IMR-90 (cell line): ENCODE data around the gene KITLG. TPM values are rescaled to one million over a fixed set of nuclear protein-coding genes. Genes with fewer than 3 reads are reported as not detected.

ENCODE experiments used
- ATAC-seq: fragments of 200-7000 bp; cut with Tn5 transposase; 2 replicates; pipeline ENCODE4 v1.9.1; 2020; ENCODE audit warnings: low read depth, mild to moderate bottlenecking, moderate library complexity
- BruUV-seq: library from RNA; stranded (reverse); fragments of 400-500 nt; replicated peaks from 2 replicates; lab custom pipeline; 2021; lab: Mats Ljungman, UMichigan
- CTCF ChIA-PET: fragments of 300-600 bp; formaldehyde crosslinking; extraction: SDS; loops from one replicate; lab custom pipeline; 2021; ENCODE audit warnings: antibody characterized with exemption; lab: Yijun Ruan, JAX
- POLR2A ChIA-PET: fragments of 300-600 bp; sonication (Branson Sonifier 250); formaldehyde crosslinking; loops from one replicate; lab custom pipeline; 2022; ENCODE audit warnings: antibody characterized with exemption; ENCODE audit not compliant: unreplicated experiment; lab: Charles Lee
- DNase-seq: peaks from one replicate; pipeline ENCODE4 v3.0.0; 2013
- H2AFZ ChIP-seq: replicated peaks from 2 replicates; pipeline ENCODE3; 2013; ENCODE audit warnings: low read length, mild to moderate bottlenecking; ENCODE audit not compliant: poor library complexity
- H2AK5ac ChIP-seq: 2 replicates; pipeline ENCODE4 v1.6.1; 2013; ENCODE audit warnings: low read depth, low read length, inconsistent platforms
- H2AK9ac ChIP-seq: replicated peaks from 2 replicates; pipeline ENCODE3; 2013; ENCODE audit warnings: mild to moderate bottlenecking, low read depth, low read length, moderate library complexity; ENCODE audit not compliant: poor library complexity
- H2BK120ac ChIP-seq: 2 replicates; pipeline ENCODE4 v1.6.1; 2013; ENCODE audit warnings: low read depth, low read length, inconsistent platforms
- H2BK15ac ChIP-seq: 3 replicates; pipeline ENCODE4 v1.6.1; 2013; ENCODE audit warnings: low read depth, low read length, inconsistent platforms
- H2BK20ac ChIP-seq: 2 replicates; pipeline ENCODE4 v1.6.1; 2013; ENCODE audit warnings: low read depth, mild to moderate bottlenecking, inconsistent platforms, low read length, moderate library complexity
- H2BK5ac ChIP-seq: 2 replicates; pipeline ENCODE4 v1.6.1; 2013; ENCODE audit warnings: mild to moderate bottlenecking, low read depth, low read length, inconsistent platforms; ENCODE audit not compliant: poor library complexity, severe bottlenecking
- H3K14ac ChIP-seq: replicated peaks from 2 replicates; pipeline ENCODE4 v1.6.1; 2013; ENCODE audit warnings: low read depth, low read length, inconsistent platforms
- H3K18ac ChIP-seq: 2 replicates; pipeline ENCODE4 v1.6.1; 2013; ENCODE audit warnings: low read depth, low read length, control low read depth
- H3K23ac ChIP-seq: 2 replicates; pipeline ENCODE4 v1.6.1; 2013; ENCODE audit warnings: low read depth, low read length, inconsistent platforms
- H3K27ac ChIP-seq: 2 replicates; pipeline ENCODE4 v1.5.1; 2013; ENCODE audit warnings: mild to moderate bottlenecking, control low read depth, low read length; ENCODE audit not compliant: insufficient read depth
- H3K27me3 ChIP-seq: 2 replicates; pipeline ENCODE4 v1.6.1; 2013; ENCODE audit warnings: low read length; ENCODE audit not compliant: control insufficient read depth, insufficient read depth
- H3K36me3 ChIP-seq: 2 replicates; pipeline ENCODE4 v1.6.1; 2013; ENCODE audit warnings: low read length, mixed read lengths; ENCODE audit not compliant: control insufficient read depth, insufficient read depth
- H3K4ac ChIP-seq: 2 replicates; pipeline ENCODE4 v1.6.1; 2013; ENCODE audit warnings: low read depth, low read length, inconsistent platforms
- H3K4me1 ChIP-seq: 2 replicates; pipeline ENCODE4 v1.6.1; 2013; ENCODE audit warnings: low read length, mixed read lengths; ENCODE audit not compliant: control insufficient read depth, insufficient read depth
- H3K4me2 ChIP-seq: 2 replicates; pipeline ENCODE4 v1.6.1; 2013; ENCODE audit warnings: low read depth, mild to moderate bottlenecking, control low read depth, low read length, moderate library complexity
- H3K4me3 ChIP-seq: 2 replicates; pipeline ENCODE4 v1.5.1; 2013; ENCODE audit warnings: low read depth, mild to moderate bottlenecking, control low read depth, low read length, moderate library complexity; ENCODE audit not compliant: insufficient read depth
- H3K56ac ChIP-seq: 2 replicates; pipeline ENCODE4 v1.6.1; 2013; ENCODE audit warnings: low read length, inconsistent platforms; ENCODE audit not compliant: insufficient read depth; ENCODE audit errors: extremely low read depth
- H3K79me1 ChIP-seq, 2 experiments: 2 replicates each; pipeline ENCODE4 v1.6.1; 2013; ENCODE audit warnings: low read length in 2 of 2, inconsistent platforms in 1 of 2, low read depth in 1 of 2
- H3K9ac ChIP-seq: 2 replicates; pipeline ENCODE4 v1.6.1; 2013; ENCODE audit warnings: low read depth, low read length, control low read depth
- H3K9me1 ChIP-seq: 2 replicates; pipeline ENCODE4 v1.6.1; 2013; ENCODE audit warnings: low read length, inconsistent platforms; ENCODE audit not compliant: insufficient read depth
- H3K9me3 ChIP-seq: 2 replicates; pipeline ENCODE4 v1.6.1; 2013; ENCODE audit warnings: low read length; ENCODE audit not compliant: control insufficient read depth, insufficient read depth
- H4K20me1 ChIP-seq: 2 replicates; pipeline ENCODE4 v1.6.1; 2013; ENCODE audit warnings: low read length, inconsistent platforms; ENCODE audit not compliant: insufficient read depth
- H4K5ac ChIP-seq: 2 replicates; pipeline ENCODE4 v1.6.1; 2013; ENCODE audit warnings: mild to moderate bottlenecking, low read depth, low read length, control low read depth
- H4K8ac ChIP-seq, 2 experiments: 2 replicates each; pipeline ENCODE4 v1.6.1; 2013; ENCODE audit warnings: low read depth in 2 of 2, low read length in 2 of 2, control low read depth in 1 of 2, inconsistent platforms in 1 of 2
- H4K91ac ChIP-seq: 2 replicates; pipeline ENCODE4 v1.6.1; 2013; ENCODE audit warnings: low read depth, low read length, inconsistent platforms; ENCODE audit not compliant: insufficient read depth
- BHLHE40 ChIP-seq: fragments of 150-350 bp; IDR thresholded peaks from 2 replicates; pipeline ENCODE4 v1.6.1; 2016; ENCODE audit warnings: mild to moderate bottlenecking, low read depth, low read length
- CEBPB ChIP-seq: IDR thresholded peaks from 2 replicates; pipeline ENCODE4 v1.6.1; 2012; ENCODE audit warnings: low read depth, low read length, improper control_type of control experiment
- CHD1 ChIP-seq: IDR thresholded peaks from 2 replicates; pipeline ENCODE4 v1.6.1; 2012; ENCODE audit warnings: low read depth, low read length, improper control_type of control experiment
- CTCF ChIP-seq: conservative IDR thresholded peaks from 2 replicates; pipeline ENCODE4 v1.5.1; 2012; ENCODE audit warnings: mild to moderate bottlenecking, low read depth, low read length, improper control_type of control experiment
- ELK1 ChIP-seq: fragments of 150-350 bp; IDR thresholded peaks from 2 replicates; pipeline ENCODE4 v1.6.1; 2016; ENCODE audit warnings: low read depth, mild to moderate bottlenecking, low read length, moderate library complexity, borderline replicate concordance
- FOS ChIP-seq: fragments of 150-350 bp; IDR thresholded peaks from 2 replicates; pipeline ENCODE4 v1.6.1; 2016; ENCODE audit warnings: low read depth, low read length
- MAFK ChIP-seq: IDR thresholded peaks from 2 replicates; pipeline ENCODE4 v1.6.1; 2012; ENCODE audit warnings: low read depth, low read length, improper control_type of control experiment
- MAZ ChIP-seq: IDR thresholded peaks from 2 replicates; pipeline ENCODE4 v1.6.1; 2012; ENCODE audit warnings: low read depth, mild to moderate bottlenecking, low read length, improper control_type of control experiment, moderate library complexity, borderline replicate concordance
- NFE2L2 ChIP-seq: fragments of 150-350 bp; IDR thresholded peaks from 2 replicates; pipeline ENCODE4 v1.6.1; 2016; ENCODE audit warnings: low read depth, mild to moderate bottlenecking, low read length
- POLR2A ChIP-seq: IDR thresholded peaks from 2 replicates; pipeline ENCODE4 v1.6.1; 2012; ENCODE audit warnings: mild to moderate bottlenecking, low read depth, low read length
- RAD21 ChIP-seq: IDR thresholded peaks from 2 replicates; pipeline ENCODE4 v1.6.1; 2012; ENCODE audit warnings: low read length, improper control_type of control experiment
- RCOR1 ChIP-seq: IDR thresholded peaks from 2 replicates; pipeline ENCODE4 v1.6.1; 2012; ENCODE audit warnings: mild to moderate bottlenecking, low read length, improper control_type of control experiment; ENCODE audit not compliant: insufficient replicate concordance
- RFX5 ChIP-seq: IDR thresholded peaks from 2 replicates; pipeline ENCODE4 v1.8.0; 2012; ENCODE audit warnings: low read depth, mild to moderate bottlenecking, low read length, moderate library complexity
- SMC3 ChIP-seq: fragments of 150-350 bp; IDR thresholded peaks from 2 replicates; pipeline ENCODE4 v1.6.1; 2016; ENCODE audit warnings: low read depth, mild to moderate bottlenecking, antibody characterized with exemption, low read length, moderate library complexity
- USF2 ChIP-seq: fragments of 150-350 bp; IDR thresholded peaks from 2 replicates; pipeline ENCODE4 v1.6.1; 2017; ENCODE audit warnings: mild to moderate bottlenecking, antibody characterized with exemption, low read length, low read depth
- dilution Hi-C: fragments of 300-500 bp; cut with HindIII; formaldehyde crosslinking; loops from one replicate; pipeline ENCODE4 v1.14.3; 2018; ENCODE audit warnings: low sequenced_read_pairs; ENCODE audit not compliant: unreplicated experiment
- in situ Hi-C: fragments of 300-500 bp; cut with MboI; formaldehyde crosslinking; loops from 3 replicates; pipeline ENCODE4 v1.14.3; 2019; ENCODE audit warnings: low sequenced_read_pairs, inconsistent platforms, mixed read lengths
- intact Hi-C: fragments of 100-400 bp; cut with micrococcal nuclease; formaldehyde crosslinking; loops from 2 replicates; pipeline ENCODE4 v1.10.0; 2022
- polyA plus RNA-seq, 3 experiments: library from polyadenylated mRNA; depleted of rRNA; stranded (reverse); fragments of >200 nt; gene quantifications; 2 replicates each; pipeline ENCODE4 v1.2.3, GENCODE V29; 2012; ENCODE audit warnings: low replicate concordance in 1 of 3
- total RNA-seq: library from RNA; depleted of rRNA; stranded (reverse); fragments of >200 nt; gene quantifications from 2 replicates; pipeline ENCODE4 v1.2.3, GENCODE V29; 2012

KITLG gene
- total and polyA plus RNA-seq, 2 of the 4 experiments (the other 2 are of a cell fraction) = 14.5 to 87.5 TPM

GRCh38 chr12:88597365-88597764 is 17.1 kb upstream of the KITLG start:
- Histone ChIP-seq H3K9me3 (no peaks in the 10 kb centered on the region), H3K27ac (no peak overlapping the region), H3K9ac (no peak overlapping the region), H3K56ac (no peak overlapping the region), H3K27me3 (no peaks in the 10 kb centered on the region), H3K4me1 (no peaks in the 10 kb centered on the region), H3K4me3 (no peak overlapping the region), H3K23ac (no peak overlapping the region), H3K4me2 (no peak overlapping the region), H3K18ac (no peak overlapping the region), H3K14ac (no peak overlapping the region), H2BK20ac (no peak overlapping the region), H2BK5ac (no peak overlapping the region), H3K9me1 (no peaks in the 10 kb centered on the region), H2AK5ac (no peak overlapping the region), H3K79me1 (no peaks in the 10 kb centered on the region; a peak in 1 of 4 replicates), H2BK120ac (no peak overlapping the region), H4K91ac (no peak overlapping the region), H3K36me3 (no peaks in the 10 kb centered on the region), H4K20me1 (no peaks in the 10 kb centered on the region), H2AFZ (no peak overlapping the region), H4K8ac (no peak overlapping the region), H2AK9ac (no peak overlapping the region), H3K4ac (no peak overlapping the region), H2BK15ac (no peak overlapping the region), H4K5ac (no peak overlapping the region)
- intact Hi-C loops = no loop called here
- TF ChIP-seq USF2 (no peak), CHD1 (no peak), BHLHE40 (no peak), FOS (no peak), ELK1 (no peak), MAZ (no peak), RCOR1 (no peak), MAFK (no peak), RFX5 (no peak), POLR2A (no peak), NFE2L2 (no peak), SMC3 (no peak), CEBPB (no peak), RAD21 (no peak), CTCF (no peak)
- no peak for DNase-seq
- in situ Hi-C loops = loop anchor here (25.0 kb wide), 1 partner anchor 390 kb away; no protein-coding TSS in a partner anchor
- no TSS peak for BruUV-seq
- ATAC-seq = no peak
- dilution Hi-C loops = loop anchor here (25.0 kb wide), 1 partner anchor 390 kb away; no protein-coding TSS in a partner anchor
- ChIA-PET POLR2A (no interaction called here), CTCF (no interaction called here)
